Activated naive CD8-positive, alpha-beta T cell treated with anti-CD3 and anti-CD28 coated beads for 36 hours (primary cell): Measurements from ENCODE around the gene ZSWIM8. TPM values are rescaled to one million over a fixed set of nuclear protein-coding genes. Genes with fewer than 3 reads are reported as not detected.
"Not testable (repeated sequence)": the region's sequence is repeated elsewhere in the genome, so short reads cannot be mapped to it uniquely, and the experiment has no call there.

Experiments
- DNase-seq: peaks from one replicate; pipeline ENCODE4 v3.0.0; 2021
- H3K27ac Mint-ChIP-seq: one replicate; pipeline ENCODE4 v1.8.0; 2022; ENCODE audit warnings: mild to moderate bottlenecking, moderate library complexity, mixed read lengths
- H3K27me3 Mint-ChIP-seq: one replicate; pipeline ENCODE4 v1.8.0; 2022; ENCODE audit warnings: mild to moderate bottlenecking, mixed read lengths
- H3K36me3 Mint-ChIP-seq: one replicate; pipeline ENCODE4 v1.8.0; 2021; ENCODE audit warnings: mild to moderate bottlenecking, mixed read lengths
- H3K4me1 Mint-ChIP-seq: one replicate; pipeline ENCODE4 v1.8.0; 2021; ENCODE audit warnings: mixed read lengths
- H3K4me3 Mint-ChIP-seq: one replicate; pipeline ENCODE4 v1.8.0; 2022; ENCODE audit warnings: mild to moderate bottlenecking, moderate library complexity, mixed read lengths
- H3K9me3 Mint-ChIP-seq: one replicate; pipeline ENCODE4 v1.8.0; 2022; ENCODE audit warnings: mixed read lengths
- total RNA-seq, 2 experiments: library from RNA; stranded (reverse); gene quantifications; one replicate each; pipeline ENCODE4 v1.2.3, GENCODE V29; 2021

Gene ZSWIM8
- total RNA-seq, 2 experiments from 2014 or later, result 31.0 to 35.5 TPM

- Mint-ChIP-seq H3K27ac (no peak overlapping the region), H3K4me3 (no peak overlapping the region), H3K4me1 (no peaks in the 10 kb centered on the region), H3K36me3 (no peaks in the 10 kb centered on the region), H3K27me3 (no peaks in the 10 kb centered on the region), H3K9me3 (no peaks in the 10 kb centered on the region)
- DNase-seq, result no peak
Measured at GRCh38 chr10:73827346-73828089, 42.1 kb downstream of the ZSWIM8 start.

DNA sequence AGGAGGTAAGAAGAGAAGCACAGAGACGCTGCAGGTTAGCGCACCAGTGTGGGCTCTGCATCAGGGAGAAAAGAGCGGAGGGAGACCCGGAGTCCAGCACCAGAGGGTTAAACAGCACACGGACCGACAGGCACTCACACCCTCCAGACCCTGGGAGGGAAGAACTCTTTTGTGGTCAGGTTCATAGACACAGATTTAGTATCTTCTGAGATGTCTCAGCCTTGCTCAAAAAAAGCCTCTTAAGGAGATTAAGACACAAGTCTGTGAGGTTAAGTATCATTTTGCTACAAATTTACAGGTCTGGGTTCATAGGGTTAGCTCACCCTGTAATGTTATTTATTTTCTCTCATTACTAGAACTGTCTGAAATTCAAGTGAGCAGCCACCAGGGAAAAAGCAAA is 42.8 kb downstream of the ZSWIM8 start:
- Mint-ChIP-seq H3K36me3 (no peaks in the 10 kb centered on the region), H3K27ac (no peak overlapping the region)

GRCh38 chr10:73829090-73829489 is 43.7 kb downstream of the ZSWIM8 start:
- H3K27ac Mint-ChIP-seq, DNase-seq, H3K36me3 Mint-ChIP-seq, H3K4me3 Mint-ChIP-seq, H3K4me1 Mint-ChIP-seq, H3K27me3 Mint-ChIP-seq, H3K9me3 Mint-ChIP-seq: not testable (repeated sequence)

More for the DNA sequence above, 42.8 kb downstream of the ZSWIM8 start:
- no peaks in the 10 kb centered on the region for H3K27me3 Mint-ChIP-seq
- H3K4me3 Mint-ChIP-seq, result no peak overlapping the region
- no peaks in the 10 kb centered on the region for H3K4me1 Mint-ChIP-seq
- no peak for DNase-seq
- H3K9me3 Mint-ChIP-seq, result no peaks in the 10 kb centered on the region

DNA sequence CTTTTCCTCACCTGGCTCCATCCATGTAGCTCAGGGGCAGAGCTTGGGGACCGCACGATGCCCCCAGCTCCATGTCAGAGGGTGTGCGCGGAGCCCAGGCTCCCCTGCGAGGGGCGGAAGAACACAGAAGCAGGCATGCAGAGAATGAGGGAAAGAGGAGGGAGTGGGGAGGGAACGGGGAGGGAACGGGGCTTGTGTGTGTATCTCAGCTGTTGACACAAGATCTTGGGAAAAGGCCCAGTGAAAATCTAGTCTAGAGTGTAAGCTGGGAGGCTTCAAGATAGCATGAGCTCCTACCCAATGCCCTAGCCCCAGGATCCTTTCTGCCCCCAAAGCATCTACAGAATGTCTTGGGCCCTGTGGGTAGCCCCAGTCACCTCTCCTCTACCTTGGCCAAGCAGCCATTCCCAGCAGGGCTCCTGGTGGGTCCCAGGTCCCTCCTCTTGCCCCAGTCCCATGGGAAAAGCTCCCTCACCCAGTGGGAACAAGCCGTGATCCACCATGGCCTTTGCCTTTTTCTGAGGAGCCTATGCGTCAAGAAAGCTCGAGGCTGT is 51.1 kb downstream of the ZSWIM8 start:
- no peaks in the 10 kb centered on the region for H3K4me1 Mint-ChIP-seq
- H3K36me3 Mint-ChIP-seq, result peaks cover 4% of the 10 kb centered on the region
- no peaks in the 10 kb centered on the region for H3K9me3 Mint-ChIP-seq
- no peak overlapping the region for H3K4me3 Mint-ChIP-seq
- H3K27ac Mint-ChIP-seq, result no peak overlapping the region
- no peaks in the 10 kb centered on the region for H3K27me3 Mint-ChIP-seq
- no peak for DNase-seq

DNA sequence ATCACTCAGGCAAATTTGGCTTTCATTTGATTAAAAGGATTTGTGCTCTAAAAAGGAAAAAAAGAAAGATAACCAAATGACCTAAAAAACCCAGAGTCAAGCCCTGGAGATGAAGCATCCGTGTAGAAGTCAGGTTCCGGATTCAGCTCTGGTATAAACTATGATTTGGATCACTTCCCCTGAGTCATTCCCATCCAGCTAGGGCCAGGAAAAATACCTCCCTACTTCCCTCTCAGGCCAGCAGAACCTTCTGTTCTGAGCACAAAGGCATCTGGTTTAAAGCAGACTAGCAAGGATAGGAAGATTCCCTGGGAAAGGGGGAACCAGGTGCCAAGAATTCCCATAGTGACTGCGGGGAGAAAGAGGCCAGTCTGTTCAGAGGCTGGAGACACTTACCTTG is 51.7 kb downstream of the ZSWIM8 start:
- peaks cover 4% of the 10 kb centered on the region for H3K36me3 Mint-ChIP-seq
- DNase-seq, result no peak
- no peaks in the 10 kb centered on the region for H3K4me1 Mint-ChIP-seq
- no peak overlapping the region for H3K4me3 Mint-ChIP-seq
- no peaks in the 10 kb centered on the region for H3K27me3 Mint-ChIP-seq
- no peaks in the 10 kb centered on the region for H3K9me3 Mint-ChIP-seq
- no peak overlapping the region for H3K27ac Mint-ChIP-seq

DNA sequence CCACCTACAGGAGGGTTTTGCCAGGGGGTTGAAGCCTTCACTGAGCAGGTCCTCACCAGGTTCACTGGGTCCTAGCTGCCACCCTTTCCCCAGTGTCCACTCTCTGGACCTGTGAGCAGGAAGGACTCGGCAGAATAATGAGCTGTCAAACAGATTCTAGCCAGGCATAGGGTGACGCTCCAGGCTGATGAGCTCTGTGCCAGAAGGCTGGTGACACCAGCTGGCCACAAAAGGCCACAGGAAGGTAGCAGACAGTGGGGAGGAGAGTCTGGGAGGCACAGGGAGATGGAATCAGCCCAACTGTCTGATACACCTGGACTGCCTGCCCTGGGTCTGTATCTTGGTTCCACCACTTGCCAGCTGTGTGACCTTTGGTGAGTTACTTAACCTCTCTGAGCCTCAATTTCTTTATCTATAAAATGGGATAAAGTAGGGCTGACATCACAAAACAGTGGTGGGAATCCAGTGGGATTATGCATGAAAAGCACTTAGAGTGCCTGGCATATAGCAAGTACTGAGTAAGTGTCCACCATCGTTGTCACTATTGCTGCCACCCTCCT is 52.7 kb downstream of the ZSWIM8 start:
- H3K36me3 Mint-ChIP-seq, result peaks cover 6% of the 10 kb centered on the region
- no peaks in the 10 kb centered on the region for H3K27me3 Mint-ChIP-seq
- H3K9me3 Mint-ChIP-seq, result no peaks in the 10 kb centered on the region
- DNase-seq, result no peak
- H3K4me1 Mint-ChIP-seq, result no peaks in the 10 kb centered on the region
- H3K27ac Mint-ChIP-seq, result no peak overlapping the region
- H3K4me3 Mint-ChIP-seq, result no peak overlapping the region

GRCh38 chr10:73838827-73839226 is 53.4 kb downstream of the ZSWIM8 start:
- Mint-ChIP-seq H3K36me3 (peaks cover 6% of the 10 kb centered on the region), H3K9me3 (no peaks in the 10 kb centered on the region), H3K4me1 (no peaks in the 10 kb centered on the region)

DNA sequence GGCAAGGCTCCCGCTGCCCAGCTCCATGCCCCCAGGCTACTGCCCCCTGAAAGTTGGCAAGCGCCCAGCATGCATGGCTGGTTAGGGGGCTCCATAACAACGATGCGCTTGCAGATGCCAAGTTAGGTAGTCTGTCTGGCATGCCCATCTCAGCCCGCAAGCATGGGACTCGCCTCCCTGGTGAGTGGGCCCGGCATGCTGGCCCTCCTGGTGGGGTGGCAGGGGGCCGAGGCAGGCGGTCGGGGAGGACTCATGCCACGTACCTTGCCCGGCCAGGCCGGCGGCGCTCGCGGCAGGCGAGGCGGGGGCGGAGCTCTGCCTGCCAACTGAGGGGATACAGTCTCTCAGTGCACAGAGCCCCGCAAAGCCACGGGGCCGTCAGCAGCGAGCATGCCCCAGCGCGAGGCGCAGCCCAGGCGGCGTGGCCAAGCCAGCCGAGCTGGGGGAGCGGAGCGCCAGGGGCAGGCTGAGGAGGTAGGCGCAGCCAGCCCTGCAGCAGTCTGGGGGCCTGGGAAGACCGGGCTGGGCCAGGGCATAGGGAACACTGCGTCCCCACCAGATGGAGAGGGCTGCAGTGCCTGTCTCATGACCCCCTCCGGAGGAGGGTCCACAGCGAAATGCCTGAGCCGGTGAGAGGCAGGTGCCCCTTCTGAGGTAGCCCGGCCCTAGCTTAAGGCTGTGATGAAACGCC is 54.0 kb downstream of the ZSWIM8 start:
- Mint-ChIP-seq H3K9me3 (no peaks in the 10 kb centered on the region), H3K4me1 (no peaks in the 10 kb centered on the region), H3K36me3 (peaks cover 6% of the 10 kb centered on the region)

More at GRCh38 chr10:73838827-73839226, 53.4 kb downstream of the ZSWIM8 start:
- Mint-ChIP-seq H3K27ac (no peak overlapping the region), H3K27me3 (no peaks in the 10 kb centered on the region), H3K4me3 (no peak overlapping the region)
- no peak for DNase-seq

DNA sequence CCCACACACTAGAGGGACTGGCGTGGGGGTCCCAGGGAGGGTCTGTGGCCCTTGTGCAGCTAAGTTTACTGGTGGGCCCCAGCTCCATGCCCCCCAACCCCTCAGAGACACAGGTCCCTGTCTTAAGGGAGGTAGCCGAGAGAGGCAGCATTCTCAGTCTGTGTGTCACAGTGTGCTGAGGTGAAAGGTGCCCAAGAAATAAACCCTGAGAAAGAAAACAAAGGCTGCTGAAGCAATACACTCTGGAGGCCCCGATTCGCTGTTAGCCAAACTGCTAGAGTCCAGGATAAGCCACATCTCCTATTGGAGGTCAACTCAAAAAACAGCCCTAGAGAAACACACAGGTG is 54.6 kb downstream of the ZSWIM8 start:
- no peaks in the 10 kb centered on the region for H3K4me1 Mint-ChIP-seq
- H3K27me3 Mint-ChIP-seq, result no peaks in the 10 kb centered on the region
- H3K9me3 Mint-ChIP-seq, result no peaks in the 10 kb centered on the region
- H3K27ac Mint-ChIP-seq, result no peak overlapping the region
- peaks cover 2% of the 10 kb centered on the region for H3K36me3 Mint-ChIP-seq
- no peak overlapping the region for H3K4me3 Mint-ChIP-seq
- DNase-seq, result no peak

More for the DNA sequence above, 54.0 kb downstream of the ZSWIM8 start:
- Mint-ChIP-seq H3K4me3 (no peak overlapping the region), H3K27ac (no peak overlapping the region), H3K27me3 (no peaks in the 10 kb centered on the region)
- no peak for DNase-seq

DNA sequence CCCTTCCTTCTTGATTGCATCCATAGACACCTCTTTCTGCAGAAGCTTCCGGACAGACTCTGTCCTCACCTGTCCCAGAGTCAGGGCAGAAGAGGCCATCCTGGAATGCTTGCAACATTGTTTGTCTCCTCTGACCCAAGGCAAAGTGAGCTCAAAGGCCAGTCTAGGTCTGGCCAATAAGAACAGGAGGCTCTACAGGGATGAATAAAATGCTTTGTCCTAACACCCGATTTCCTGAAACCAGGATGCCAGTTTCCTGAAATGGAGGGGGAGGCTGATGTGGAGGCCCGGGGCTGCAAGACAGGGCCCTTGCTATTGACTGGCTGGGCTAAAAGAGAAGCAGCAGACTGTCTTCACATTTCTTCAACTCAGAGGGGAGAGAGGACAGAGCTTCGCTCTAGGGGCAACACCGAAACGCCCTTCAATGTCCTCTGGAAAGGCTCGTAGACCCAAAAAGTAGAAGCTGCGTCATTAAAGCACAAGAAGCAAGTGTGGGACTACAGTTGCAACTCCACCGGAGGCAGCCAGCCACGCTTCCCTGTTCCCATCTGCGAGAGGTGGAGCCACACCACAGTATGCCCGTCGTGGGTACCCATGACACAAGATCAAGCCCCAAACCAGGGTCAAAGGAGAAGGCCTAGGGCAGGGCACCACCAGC is 55.1 kb downstream of the ZSWIM8 start:
- Mint-ChIP-seq H3K4me1 (no peaks in the 10 kb centered on the region), H3K27ac (no peak overlapping the region), H3K4me3 (no peak overlapping the region), H3K36me3 (peaks cover 2% of the 10 kb centered on the region), H3K9me3 (no peaks in the 10 kb centered on the region), H3K27me3 (no peaks in the 10 kb centered on the region)
- DNase-seq, result no peak

GRCh38 chr10:73841061-73841421 is 55.6 kb downstream of the ZSWIM8 start:
- no peaks in the 10 kb centered on the region for H3K4me1 Mint-ChIP-seq
- no peaks in the 10 kb centered on the region for H3K9me3 Mint-ChIP-seq
- DNase-seq, result no peak
- no peak overlapping the region for H3K4me3 Mint-ChIP-seq
- no peak overlapping the region for H3K27ac Mint-ChIP-seq
- H3K36me3 Mint-ChIP-seq, result peaks cover 2% of the 10 kb centered on the region
- H3K27me3 Mint-ChIP-seq, result no peaks in the 10 kb centered on the region

DNA sequence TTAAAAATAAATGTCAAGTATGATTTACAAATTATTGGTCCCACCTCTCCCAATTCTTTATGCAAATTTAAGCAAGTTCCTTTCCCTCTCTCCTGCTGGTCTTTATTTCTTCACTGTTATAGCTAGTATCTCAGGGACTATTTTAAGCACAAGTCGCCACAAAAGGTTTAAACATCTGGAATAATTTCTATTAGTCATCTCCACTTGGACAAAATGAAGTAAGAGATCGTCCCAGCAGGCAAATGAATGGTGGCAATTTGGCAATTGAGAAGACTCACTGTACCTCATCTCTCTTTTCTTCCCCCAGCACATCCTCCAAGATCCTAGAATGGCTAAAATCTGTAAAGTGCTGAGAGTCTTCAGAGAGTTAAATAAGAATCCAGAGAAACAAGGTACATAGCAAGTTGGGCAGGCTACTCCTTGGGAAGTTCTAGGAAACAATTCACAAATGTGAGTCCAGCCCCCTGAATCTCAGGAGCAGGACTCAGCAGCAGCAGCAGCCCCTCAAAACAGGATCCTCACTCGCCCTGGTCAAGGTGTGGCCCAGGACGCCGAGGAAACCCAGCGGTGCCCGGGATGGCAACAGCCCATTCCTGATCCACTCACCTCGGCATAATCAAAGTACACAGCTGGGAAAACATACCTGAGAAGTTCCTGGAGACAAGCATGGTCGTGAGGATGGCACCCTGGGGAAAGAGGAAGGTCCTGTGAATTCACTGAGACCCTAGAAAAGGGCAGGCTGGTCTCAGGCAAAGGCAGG is 56.3 kb downstream of the ZSWIM8 start:
- Mint-ChIP-seq H3K9me3 (no peaks in the 10 kb centered on the region), H3K36me3 (peaks cover 2% of the 10 kb centered on the region), H3K27me3 (no peaks in the 10 kb centered on the region), H3K4me1 (no peaks in the 10 kb centered on the region), H3K27ac (no peak overlapping the region), H3K4me3 (no peak overlapping the region)
- no peak for DNase-seq

DNA sequence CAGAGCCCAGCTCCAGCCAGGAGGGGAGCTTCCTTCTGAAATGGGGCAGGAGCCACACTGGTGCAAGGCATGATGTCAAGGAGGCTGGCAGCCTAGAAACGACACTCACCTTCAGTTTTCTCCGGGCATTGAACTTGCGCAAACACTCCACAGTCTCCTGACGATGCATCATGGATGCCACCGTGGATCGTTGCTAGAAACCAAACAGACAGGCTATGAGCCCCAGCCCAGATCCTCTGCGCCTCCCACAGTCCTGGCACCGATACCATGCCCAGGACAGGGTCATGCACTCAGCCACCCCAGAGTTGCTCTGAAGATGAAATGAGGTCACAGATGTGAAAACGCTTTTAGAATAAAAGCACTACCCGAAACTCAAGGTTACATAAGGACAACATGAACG is 56.9 kb downstream of the ZSWIM8 start:
- no peaks in the 10 kb centered on the region for H3K27me3 Mint-ChIP-seq
- no peak overlapping the region for H3K27ac Mint-ChIP-seq
- H3K4me3 Mint-ChIP-seq, result no peak overlapping the region
- H3K4me1 Mint-ChIP-seq, result no peaks in the 10 kb centered on the region
- DNase-seq, result no peak
- H3K36me3 Mint-ChIP-seq, result peaks cover 6% of the 10 kb centered on the region
- no peaks in the 10 kb centered on the region for H3K9me3 Mint-ChIP-seq

GRCh38 chr10:73843261-73843660 is 57.9 kb downstream of the ZSWIM8 start:
- Mint-ChIP-seq H3K9me3 (no peaks in the 10 kb centered on the region), H3K4me1 (no peaks in the 10 kb centered on the region), H3K27me3 (no peaks in the 10 kb centered on the region), H3K27ac (no peak overlapping the region), H3K4me3 (no peak overlapping the region), H3K36me3 (peaks cover 9% of the 10 kb centered on the region)
- no peak for DNase-seq

GRCh38 chr10:73847031-73847430 is 61.6 kb downstream of the ZSWIM8 start:
- Mint-ChIP-seq H3K36me3 (peaks cover 14% of the 10 kb centered on the region), H3K9me3 (no peaks in the 10 kb centered on the region), H3K4me1 (peaks cover 10% of the 10 kb centered on the region), H3K27ac (no peak overlapping the region), H3K27me3 (no peaks in the 10 kb centered on the region), H3K4me3 (no peak overlapping the region)
- no peak for DNase-seq
